HEK293T (cell line): ENCODE measurements around the gene PRKCE.
"Not testable (repeated sequence)": the region's sequence is repeated elsewhere in the genome, so short reads cannot be mapped to it uniquely, and the experiment has no call there.

ENCODE experiments used
- CTCF ChIA-PET: fragments of 350-600 bp; formaldehyde crosslinking; extraction: SDS; loops from one replicate; lab custom pipeline; 2021; ENCODE audit warnings: antibody characterized with exemption, inconsistent platforms; lab: Yijun Ruan, JAX
- POLR2A ChIA-PET: fragments of 350-600 bp; formaldehyde crosslinking; extraction: SDS; loops from one replicate; lab custom pipeline; 2020; ENCODE audit warnings: antibody characterized with exemption, inconsistent platforms; lab: Yijun Ruan, JAX
- DNase-seq: peaks from one replicate; pipeline ENCODE4 v3.0.0; 2012; ENCODE audit warnings: mixed read lengths; ENCODE audit errors: extremely low spot score
- ARNT ChIP-seq: fragments of 450-650 bp; IDR thresholded peaks from 2 replicates; pipeline ENCODE4 v1.6.1; 2017; ENCODE audit warnings: mild to moderate bottlenecking
- BHLHE40 ChIP-seq: fragments of 450-650 bp; IDR thresholded peaks from 2 replicates; pipeline ENCODE4 v1.6.1; 2016; ENCODE audit warnings: mild to moderate bottlenecking, moderate library complexity, borderline replicate concordance
- CTBP1 ChIP-seq: fragments of 450-650 bp; IDR thresholded peaks from 2 replicates; pipeline ENCODE4 v1.6.1; 2016; ENCODE audit warnings: borderline replicate concordance
- ELF4 ChIP-seq: fragments of 450-650 bp; IDR thresholded peaks from 2 replicates; pipeline ENCODE4 v1.6.1; 2017; ENCODE audit warnings: antibody characterized with exemption
- FOXA1 ChIP-seq: fragments of 450-650 bp; IDR thresholded peaks from 2 replicates; pipeline ENCODE4 v1.6.1; 2016; ENCODE audit warnings: mild to moderate bottlenecking
- FOXK2 ChIP-seq: fragments of 450-650 bp; IDR thresholded peaks from 2 replicates; pipeline ENCODE4 v1.6.1; 2016; ENCODE audit warnings: mild to moderate bottlenecking
- FOXM1 ChIP-seq: fragments of 450-650 bp; IDR thresholded peaks from 2 replicates; pipeline ENCODE4 v1.6.1; 2017; ENCODE audit warnings: mild to moderate bottlenecking, borderline replicate concordance
- HDGF ChIP-seq: fragments of 450-650 bp; IDR thresholded peaks from 2 replicates; pipeline ENCODE4 v1.6.1; 2017; ENCODE audit warnings: antibody characterized with exemption, borderline replicate concordance
- L3MBTL2 ChIP-seq: fragments of 450-650 bp; conservative IDR thresholded peaks from 2 replicates; pipeline ENCODE4 v1.6.1; 2016; ENCODE audit warnings: mild to moderate bottlenecking
- LEF1 ChIP-seq: fragments of 450-650 bp; IDR thresholded peaks from 2 replicates; pipeline ENCODE4 v1.6.1; 2017; ENCODE audit warnings: mild to moderate bottlenecking, borderline replicate concordance
- NFRKB ChIP-seq: fragments of 450-650 bp; IDR thresholded peaks from 2 replicates; pipeline ENCODE4 v1.6.1; 2016; ENCODE audit warnings: mild to moderate bottlenecking, moderate library complexity
- SP1 ChIP-seq: fragments of 450-650 bp; IDR thresholded peaks from 2 replicates; pipeline ENCODE4 v1.6.1; 2017
- SUZ12 ChIP-seq: fragments of 450-650 bp; IDR thresholded peaks from 2 replicates; pipeline ENCODE4 v1.6.1; 2016; ENCODE audit warnings: mild to moderate bottlenecking
- TARDBP ChIP-seq: fragments of 450-650 bp; IDR thresholded peaks from 2 replicates; pipeline ENCODE4 v1.6.1; 2016
- ZNF384 ChIP-seq: fragments of 450-650 bp; IDR thresholded peaks from 2 replicates; pipeline ENCODE4 v1.6.1; 2016
- TF ChIP-seq, protein P1 (sequence below): fragments of 450-650 bp; IDR thresholded peaks from 2 replicates; pipeline ENCODE4 v1.6.1; 2016

The PRKCE gene

DNA sequence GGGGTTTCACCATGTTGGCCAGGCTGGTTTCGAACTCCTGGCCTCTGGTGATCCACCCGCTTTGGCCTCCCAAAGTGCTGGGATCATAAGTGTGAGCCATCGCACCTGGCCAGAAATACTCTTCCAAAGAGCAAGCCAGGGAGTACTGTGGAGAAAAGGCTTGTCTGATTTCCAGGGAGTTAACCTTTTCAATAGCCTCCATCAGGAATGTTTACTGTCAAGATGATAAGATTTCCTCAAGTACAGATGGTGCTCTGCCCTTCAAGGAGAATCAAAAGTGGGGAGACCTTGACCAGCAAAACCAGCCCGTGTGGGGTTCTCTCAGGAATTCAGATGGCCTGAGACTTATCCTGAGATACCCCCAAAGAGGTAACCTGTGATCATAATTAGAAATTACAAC, 237.2 kb downstream of the PRKCE start:
- POLR2A ChIA-PET: no interaction called here
- CTCF ChIA-PET: no interaction called here
- DNase-seq: no peak

DNA sequence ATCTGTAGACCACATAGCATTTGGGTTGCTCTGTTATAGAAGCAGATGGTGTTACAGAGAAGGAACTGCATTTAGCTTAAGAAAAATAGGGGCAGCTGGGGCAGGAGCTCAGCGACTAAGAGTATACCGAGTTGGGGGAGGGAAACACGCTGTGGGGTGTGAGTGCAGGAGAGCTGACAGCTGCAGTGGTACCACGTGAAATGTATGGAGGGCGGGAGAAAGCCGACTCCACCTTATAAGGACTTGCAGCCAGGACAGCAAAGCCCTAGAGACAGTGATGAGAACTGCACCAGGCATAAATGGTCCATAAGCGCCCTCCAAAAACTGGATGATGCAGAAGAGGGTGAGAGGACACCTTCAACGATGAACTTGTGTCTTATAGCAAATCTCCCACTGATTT, 237.6 kb downstream of the PRKCE start:
- ChIA-PET CTCF (no interaction called here), POLR2A (no interaction called here)
- peak; percentile 59 for DNase-seq
- TF ChIP-seq L3MBTL2: peak; percentile 72
- TF ChIP-seq, protein P1, sequence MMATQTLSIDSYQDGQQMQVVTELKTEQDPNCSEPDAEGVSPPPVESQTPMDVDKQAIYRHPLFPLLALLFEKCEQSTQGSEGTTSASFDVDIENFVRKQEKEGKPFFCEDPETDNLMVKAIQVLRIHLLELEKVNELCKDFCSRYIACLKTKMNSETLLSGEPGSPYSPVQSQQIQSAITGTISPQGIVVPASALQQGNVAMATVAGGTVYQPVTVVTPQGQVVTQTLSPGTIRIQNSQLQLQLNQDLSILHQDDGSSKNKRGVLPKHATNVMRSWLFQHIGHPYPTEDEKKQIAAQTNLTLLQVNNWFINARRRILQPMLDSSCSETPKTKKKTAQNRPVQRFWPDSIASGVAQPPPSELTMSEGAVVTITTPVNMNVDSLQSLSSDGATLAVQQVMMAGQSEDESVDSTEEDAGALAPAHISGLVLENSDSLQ: no peak

More for the DNA sequence above, 237.2 kb downstream of the PRKCE start:
- no peak for TF ChIP-seq FOXA1
- TF ChIP-seq CTBP1: no peak

DNA sequence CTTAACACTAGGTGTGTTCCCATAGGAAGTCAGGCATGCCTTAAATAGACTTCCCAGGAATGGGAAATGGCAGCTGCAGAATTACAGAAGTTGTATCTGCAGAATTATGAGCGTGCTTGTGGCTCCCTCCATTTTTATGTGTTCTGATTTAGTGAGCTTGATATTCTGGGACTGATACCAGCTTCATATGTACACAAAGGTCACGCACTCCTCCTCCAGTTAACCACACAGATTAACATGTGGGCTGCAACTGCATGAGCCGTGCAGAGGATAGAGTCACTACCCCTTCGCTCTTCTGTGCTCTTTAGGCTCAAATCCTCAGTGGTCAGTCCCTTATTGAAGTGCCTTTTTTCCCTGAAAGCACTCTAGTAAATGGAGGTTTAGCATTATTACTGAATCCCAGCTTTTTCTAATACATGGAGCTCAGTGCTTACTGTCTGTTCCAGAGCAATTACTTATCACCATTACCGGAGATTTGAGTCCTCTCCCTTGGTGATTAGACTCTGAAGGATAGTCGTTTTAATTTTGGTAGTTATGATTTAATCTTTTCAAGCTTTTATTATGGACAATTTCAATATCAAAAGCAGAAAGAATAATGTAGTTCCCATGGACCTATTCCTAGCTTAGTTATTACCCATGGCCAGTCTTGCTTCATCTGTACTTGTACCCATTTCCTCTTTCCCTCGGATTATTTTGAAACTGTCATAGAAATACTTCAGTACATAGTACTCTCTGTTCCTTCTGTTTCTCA, 238.3 kb downstream of the PRKCE start:
- ChIA-PET POLR2A (no interaction called here), CTCF (no interaction called here)
- DNase-seq: no peak
- TF ChIP-seq ELF4: no peak
- TF ChIP-seq CTBP1: no peak
- TF ChIP-seq, protein P1: no peak
- no peak for TF ChIP-seq L3MBTL2
- no peak for TF ChIP-seq FOXA1
- TF ChIP-seq BHLHE40: no peak
- TF ChIP-seq FOXK2: no peak
- no peak for TF ChIP-seq FOXM1

GRCh38 chr2:45890371-45890646, 238.8 kb downstream of the PRKCE start:
- CTCF ChIA-PET, POLR2A ChIA-PET, DNase-seq: not testable (repeated sequence)

- no peak for TF ChIP-seq SP1
- TF ChIP-seq BHLHE40: no peak
- POLR2A ChIA-PET: no interaction called here
- no peak for DNase-seq
- CTCF ChIA-PET: no interaction called here
These were observed 239.3 kb downstream of the PRKCE start for GRCh38 chr2:45890819-45891218.

- POLR2A ChIA-PET: no interaction called here
- TF ChIP-seq CTBP1 (no peak), SP1 (no peak), NFRKB (no peak), FOXM1 (no peak), SUZ12 (no peak), ELF4 (no peak), BHLHE40 (no peak), TARDBP (no peak), FOXK2 (no peak), ZNF384 (no peak), L3MBTL2 (no peak), ARNT (no peak), HDGF (no peak), FOXA1 (no peak), LEF1 (no peak)
- TF ChIP-seq, protein P1: no peak
- CTCF ChIA-PET: no interaction called here
- DNase-seq: no peak
These were observed 240.4 kb downstream of the PRKCE start for GRCh38 chr2:45891719-45892424.

DNA sequence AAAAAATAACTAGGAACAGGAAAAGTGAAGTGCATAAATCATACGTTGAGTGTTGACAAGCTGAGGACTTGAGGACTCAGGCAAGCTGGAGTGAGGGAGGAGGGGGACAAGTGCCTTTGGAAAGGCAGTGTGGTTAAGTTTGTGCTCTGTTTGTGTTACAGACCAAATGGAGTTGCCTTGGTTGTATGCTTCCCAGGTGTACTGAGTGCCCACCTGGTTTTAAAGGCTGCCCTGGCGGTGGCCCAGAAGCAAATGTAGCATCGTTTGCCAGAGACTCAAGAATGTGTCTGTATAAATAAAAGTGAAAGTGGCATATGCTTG, 240.9 kb downstream of the PRKCE start:
- POLR2A ChIA-PET: no interaction called here
- no peak for DNase-seq
- CTCF ChIA-PET: no interaction called here
- TF ChIP-seq TARDBP: no peak
- TF ChIP-seq, protein P1: peak; percentile 56; the same call in 1 of the 2 replicates
